Measurements from ENCODE around the gene DUSP7.

GRCh38 chr3:52039846-52040245 is 16.5 kb downstream of the DUSP7 start:
- TF ChIP-seq, protein P1, sequence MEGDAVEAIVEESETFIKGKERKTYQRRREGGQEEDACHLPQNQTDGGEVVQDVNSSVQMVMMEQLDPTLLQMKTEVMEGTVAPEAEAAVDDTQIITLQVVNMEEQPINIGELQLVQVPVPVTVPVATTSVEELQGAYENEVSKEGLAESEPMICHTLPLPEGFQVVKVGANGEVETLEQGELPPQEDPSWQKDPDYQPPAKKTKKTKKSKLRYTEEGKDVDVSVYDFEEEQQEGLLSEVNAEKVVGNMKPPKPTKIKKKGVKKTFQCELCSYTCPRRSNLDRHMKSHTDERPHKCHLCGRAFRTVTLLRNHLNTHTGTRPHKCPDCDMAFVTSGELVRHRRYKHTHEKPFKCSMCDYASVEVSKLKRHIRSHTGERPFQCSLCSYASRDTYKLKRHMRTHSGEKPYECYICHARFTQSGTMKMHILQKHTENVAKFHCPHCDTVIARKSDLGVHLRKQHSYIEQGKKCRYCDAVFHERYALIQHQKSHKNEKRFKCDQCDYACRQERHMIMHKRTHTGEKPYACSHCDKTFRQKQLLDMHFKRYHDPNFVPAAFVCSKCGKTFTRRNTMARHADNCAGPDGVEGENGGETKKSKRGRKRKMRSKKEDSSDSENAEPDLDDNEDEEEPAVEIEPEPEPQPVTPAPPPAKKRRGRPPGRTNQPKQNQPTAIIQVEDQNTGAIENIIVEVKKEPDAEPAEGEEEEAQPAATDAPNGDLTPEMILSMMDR (IDR thresholded peaks at IDR 0.05) = no peak
- TF ChIP-seq EZH2 (IDR thresholded peaks at IDR 0.05) = no peak
